Caki2 (cell line): ENCODE data around the gene HLA-DPA1. TPM values are rescaled to one million over a fixed set of nuclear protein-coding genes. Genes with fewer than 3 reads are reported as not detected.
A peak's percentile ranks its signal among the peaks of the same experiment; 100 is the strongest.

ENCODE experiments used
- DNase-seq: peaks from one replicate; pipeline ENCODE4 v3.0.0-alpha.2; 2015; ENCODE audit warnings: low read depth
- in situ Hi-C: cut with HindIII; loops from 2 replicates; pipeline ENCODE4 v1.10.0; 2016; ENCODE audit warnings: low sequenced_read_pairs, low pct_unique_long_range_greater_than_20kb, mixed read lengths
- total RNA-seq: library from RNA; depleted of rRNA; stranded (reverse); fragments of >200 nt; shearing (Covaris generic); gene quantifications from 2 replicates; pipeline ENCODE4 v1.2.3, GENCODE V29; 2014; ENCODE audit warnings: low replicate concordance

Gene HLA-DPA1
- total RNA-seq, 1 experiment from 2014 or later = not detected

GRCh38 chr6:33093855-33094254 is 20.4 kb upstream of the HLA-DPA1 start:
- no peak for DNase-seq
- in situ Hi-C loops = no loop called here

- no peak for DNase-seq
- in situ Hi-C loops = no loop called here
Measured at GRCh38 chr6:33092385-33092784, 18.9 kb upstream of the HLA-DPA1 start.

GRCh38 chr6:33091957-33092356 is 18.5 kb upstream of the HLA-DPA1 start:
- DNase-seq = no peak
- in situ Hi-C loops = no loop called here

GRCh38 chr6:33088931-33089620 is 15.6 kb upstream of the HLA-DPA1 start:
- no peak for DNase-seq
- in situ Hi-C loops = no loop called here

- no peak for DNase-seq
- in situ Hi-C loops = no loop called here
Measured at GRCh38 chr6:33088258-33088930, 14.9 kb upstream of the HLA-DPA1 start.

GRCh38 chr6:33085627-33086026 is 12.2 kb upstream of the HLA-DPA1 start:
- DNase-seq = no peak
- in situ Hi-C loops = no loop called here

GRCh38 chr6:33082702-33083101 is 9.3 kb upstream of the HLA-DPA1 start:
- in situ Hi-C loops = no loop called here
- DNase-seq = no peak

- no peak for DNase-seq
- in situ Hi-C loops = no loop called here
Measured at GRCh38 chr6:33081098-33081824, 7.8 kb upstream of the HLA-DPA1 start.

GRCh38 chr6:33080127-33081089 is 7.0 kb upstream of the HLA-DPA1 start:
- no peak for DNase-seq
- in situ Hi-C loops = no loop called here

GRCh38 chr6:33079580-33079979 is 6.1 kb upstream of the HLA-DPA1 start:
- DNase-seq = no peak
- in situ Hi-C loops = no loop called here

- in situ Hi-C loops = no loop called here
- no peak for DNase-seq
Measured at GRCh38 chr6:33078919-33079521, 5.6 kb upstream of the HLA-DPA1 start.

- in situ Hi-C loops = no loop called here
- no peak for DNase-seq
Measured at GRCh38 chr6:33078442-33078841, 5.0 kb upstream of the HLA-DPA1 start.

GRCh38 chr6:33077908-33078307 is 4.5 kb upstream of the HLA-DPA1 start:
- in situ Hi-C loops = no loop called here
- DNase-seq = no peak

GRCh38 chr6:33076406-33076934 is 3.0 kb upstream of the HLA-DPA1 start:
- in situ Hi-C loops = no loop called here
- DNase-seq = no peak

GRCh38 chr6:33075568-33076405 is 2.3 kb upstream of the HLA-DPA1 start, which contains the start of gene HLA-DPB1:
HLA-DPB1 (plus strand) TSS chr6:33075990; CDS start chr6:33076042, 52 bp downstream.
- DNase-seq = peak; percentile 45
- in situ Hi-C loops = no loop called here

GRCh38 chr6:33075208-33075567 is 1.7 kb upstream of the HLA-DPA1 start:
- DNase-seq = no peak
- in situ Hi-C loops = no loop called here
